ENCODE data around the gene CMBL.
"Not testable (repeated sequence)": the region's sequence is repeated elsewhere in the genome, so short reads cannot be mapped to it uniquely, and the experiment has no call there.

The CMBL gene

GRCh38 chr5:10310066-10310779, 2.5 kb upstream of the CMBL start:
- DNase-seq = peak; percentile 96

DNA sequence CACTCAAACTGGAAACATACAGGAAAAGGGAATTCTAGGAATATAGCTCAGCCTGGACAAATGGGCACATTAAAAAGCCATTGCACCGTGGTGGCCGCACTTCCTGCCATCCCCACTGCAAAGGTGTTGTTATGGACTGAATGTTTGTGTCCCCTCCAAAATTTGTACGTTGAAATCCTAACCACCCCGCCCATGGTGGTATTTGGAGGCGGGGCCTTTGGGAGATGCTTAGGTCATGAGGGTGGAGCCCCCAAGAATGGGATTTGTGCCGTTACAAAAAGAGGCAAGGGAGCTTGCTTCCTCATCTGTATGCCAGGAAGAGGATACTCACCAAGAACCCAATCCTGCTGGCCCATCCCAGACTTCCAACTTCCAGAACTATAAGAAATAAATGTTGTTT, 1.1 kb upstream of the CMBL start:
- DNase-seq = no peak

DNA sequence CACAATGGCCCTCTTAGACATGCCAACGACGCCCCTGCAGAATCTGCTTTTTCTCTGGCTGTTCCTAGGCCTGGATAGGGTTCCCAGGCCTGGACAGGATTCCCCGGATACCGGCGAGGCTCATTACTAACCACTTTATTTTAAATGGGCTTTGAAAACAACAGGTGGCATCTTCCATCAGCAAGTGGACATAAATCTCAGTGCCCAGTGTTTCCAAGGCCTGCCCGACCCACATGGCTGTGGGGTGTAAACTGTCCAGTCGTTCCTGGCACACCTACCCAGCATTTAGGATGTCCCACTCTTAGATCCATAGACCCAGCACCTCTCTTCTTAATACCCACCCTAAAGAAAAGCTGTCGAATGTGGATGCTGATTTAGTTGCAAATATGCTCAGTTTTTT, 896 bp downstream of the CMBL start:
- DNase-seq = no peak

- no peak for DNase-seq
These were observed 1.6 kb downstream of the CMBL start for GRCh38 chr5:10306114-10306513.

DNA sequence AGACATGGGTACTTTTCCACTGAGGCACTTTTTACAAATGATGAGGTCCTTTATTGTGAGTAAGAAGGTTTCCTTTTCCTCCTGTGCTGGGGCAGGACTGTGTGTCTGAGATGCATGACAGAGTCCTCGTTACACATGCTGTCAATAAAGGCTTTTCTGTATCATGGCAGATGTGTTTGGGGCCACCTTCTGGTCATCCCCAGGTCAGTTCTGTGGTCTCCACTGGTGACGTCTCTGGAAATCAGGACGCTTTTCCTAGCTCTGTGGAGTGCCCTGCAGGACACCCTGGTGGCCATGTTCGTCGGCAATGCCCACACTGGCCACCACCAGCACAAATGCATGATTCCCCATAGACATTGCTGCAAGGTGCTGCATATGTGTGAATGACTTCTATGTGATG, 2.8 kb downstream of the CMBL start:
- DNase-seq = peak; percentile 59

DNA sequence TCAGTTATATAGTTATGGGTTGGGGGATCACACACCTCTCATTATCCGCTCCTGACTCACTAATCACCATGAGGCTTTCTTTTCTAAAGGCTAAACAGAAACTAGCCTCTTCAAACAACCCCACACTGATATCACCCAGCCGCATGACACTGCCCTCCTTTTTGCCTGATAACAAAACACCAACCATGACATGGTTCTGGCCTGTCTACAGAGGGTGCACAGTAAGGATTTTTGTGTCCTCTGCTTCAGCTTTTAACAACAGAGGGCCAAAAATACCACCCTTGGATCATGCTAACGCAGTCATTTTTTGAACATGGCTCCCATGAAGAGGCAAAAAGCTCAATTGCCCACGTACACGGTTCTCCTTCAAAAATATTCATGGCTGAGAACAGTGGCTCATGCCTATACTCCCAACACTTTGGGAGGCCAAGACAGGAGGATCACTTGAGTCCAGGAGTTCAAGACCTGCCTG, 4.0 kb downstream of the CMBL start:
- no peak for DNase-seq

GRCh38 chr5:10303201-10303600, 4.5 kb downstream of the CMBL start:
- no peak for DNase-seq

- DNase-seq = peak; percentile 57
These were observed 5.7 kb downstream of the CMBL start for GRCh38 chr5:10301842-10302610.

DNA sequence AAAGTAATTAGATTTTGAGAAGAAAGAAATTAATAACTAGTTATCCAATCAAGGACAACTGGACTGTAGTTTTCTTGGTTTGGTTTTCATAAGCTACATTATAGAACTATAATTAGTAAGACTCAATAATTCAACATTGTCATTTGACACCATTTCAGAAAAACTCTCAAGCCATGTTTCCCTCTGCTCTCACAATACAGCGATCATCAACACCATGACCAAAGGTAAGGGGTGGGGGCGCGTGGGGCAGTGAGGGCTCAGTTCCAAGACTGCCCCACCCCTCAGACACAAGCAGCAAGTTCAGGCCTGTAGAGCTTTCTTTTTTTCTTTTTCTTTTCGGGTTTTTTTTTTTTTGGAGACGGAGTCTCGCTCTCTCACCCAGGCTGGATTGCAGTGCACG, 6.4 kb downstream of the CMBL start:
- DNase-seq = no peak

- no peak for DNase-seq
These were observed 7.5 kb downstream of the CMBL start for GRCh38 chr5:10300246-10300645.

DNA sequence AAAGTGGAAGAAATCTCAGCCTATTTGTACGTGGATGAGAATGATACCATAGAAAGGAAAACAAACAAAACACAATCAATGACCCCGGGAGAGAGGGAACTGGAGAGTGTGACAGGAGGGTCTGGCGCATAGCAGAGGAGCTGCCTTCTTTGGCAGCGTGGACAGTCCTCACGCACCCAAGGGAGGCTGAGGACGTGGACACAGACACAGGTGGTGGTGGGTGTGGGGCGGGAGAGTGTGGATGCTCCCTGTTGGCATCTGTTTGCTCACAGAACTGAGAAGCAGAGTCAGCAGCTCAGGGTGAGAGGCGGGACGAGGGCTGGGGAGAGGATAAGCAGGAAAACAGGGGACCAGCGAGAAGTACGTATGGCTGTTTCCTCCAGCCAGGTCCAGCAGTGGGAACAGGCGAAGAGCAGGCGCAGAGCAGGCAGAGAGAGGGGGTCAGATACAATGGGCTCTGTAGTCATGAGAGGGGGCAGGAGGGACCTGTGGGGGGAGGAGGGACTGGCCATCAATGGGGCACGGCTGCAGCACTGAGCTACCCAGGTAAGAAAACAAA, 10.0 kb downstream of the CMBL start:
- no peak for DNase-seq

DNA sequence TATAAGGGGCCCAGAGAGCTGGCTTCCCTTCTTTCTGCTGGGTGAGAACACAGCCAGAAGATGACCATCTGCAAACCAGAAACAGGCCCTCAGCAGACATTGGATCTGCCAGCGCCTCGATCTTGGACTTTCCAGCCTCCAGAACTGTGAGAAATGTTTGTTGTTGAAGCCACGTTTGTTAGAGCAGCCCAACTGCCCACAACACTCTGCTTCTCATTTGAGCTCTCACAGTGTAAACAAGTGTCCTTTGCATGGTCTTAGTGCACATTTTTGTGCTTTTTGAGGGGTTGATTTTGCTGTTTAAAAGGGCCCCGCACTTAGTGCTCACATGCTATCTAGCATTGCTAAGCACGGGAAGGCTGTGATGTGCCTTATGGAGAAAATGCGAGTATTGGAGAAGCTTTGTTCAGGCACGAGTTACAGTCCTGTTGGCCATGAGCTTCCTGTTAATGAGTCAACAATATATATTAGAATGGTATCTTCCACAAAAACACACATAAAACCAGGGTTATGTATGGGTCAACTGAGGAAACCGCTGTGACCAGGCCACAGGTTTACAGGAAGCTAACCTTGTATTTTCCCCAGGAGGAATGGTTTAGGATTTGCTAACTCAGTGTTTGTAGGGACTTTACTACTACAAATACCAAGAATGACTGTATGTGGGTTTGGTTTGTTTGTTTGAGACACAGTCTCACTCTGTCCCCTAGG, 11.9 kb downstream of the CMBL start:
- no peak for DNase-seq

DNA sequence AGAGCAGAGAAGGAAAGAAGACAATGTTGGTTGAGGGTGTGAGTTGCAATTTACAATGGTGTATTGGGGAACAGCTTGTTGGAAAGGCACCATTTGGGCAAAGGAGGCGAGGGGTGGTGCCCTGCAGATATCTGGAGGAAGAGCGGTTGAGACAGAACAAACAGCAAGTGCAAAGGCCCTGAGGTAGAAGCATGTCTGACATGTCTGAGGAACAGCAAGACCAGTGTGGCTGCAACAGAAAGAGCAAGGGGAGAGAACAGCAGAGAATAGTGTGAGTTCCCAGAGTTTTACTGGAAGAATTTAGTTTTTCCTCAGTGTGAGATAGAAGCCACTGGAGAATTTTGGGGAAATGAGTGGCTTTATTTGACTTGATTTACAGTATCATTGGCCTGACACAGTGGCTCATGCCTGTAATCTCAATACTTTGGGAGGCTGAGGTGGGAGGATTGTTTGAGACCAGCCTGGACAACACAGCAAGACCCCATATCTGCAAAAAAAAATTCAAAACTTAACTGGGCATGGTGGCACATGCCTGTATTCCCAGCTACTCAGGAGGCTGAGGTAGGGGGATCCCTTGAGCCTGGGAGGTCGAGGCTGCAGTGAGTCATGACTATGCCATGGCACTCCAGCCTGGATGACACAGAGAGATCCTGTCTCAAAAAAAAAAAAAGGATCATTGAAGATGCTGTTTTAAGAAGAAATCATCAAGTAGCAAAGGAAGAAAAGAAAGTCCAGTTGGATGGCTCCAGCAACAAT, 13.6 kb downstream of the CMBL start:
- DNase-seq = no peak

DNA sequence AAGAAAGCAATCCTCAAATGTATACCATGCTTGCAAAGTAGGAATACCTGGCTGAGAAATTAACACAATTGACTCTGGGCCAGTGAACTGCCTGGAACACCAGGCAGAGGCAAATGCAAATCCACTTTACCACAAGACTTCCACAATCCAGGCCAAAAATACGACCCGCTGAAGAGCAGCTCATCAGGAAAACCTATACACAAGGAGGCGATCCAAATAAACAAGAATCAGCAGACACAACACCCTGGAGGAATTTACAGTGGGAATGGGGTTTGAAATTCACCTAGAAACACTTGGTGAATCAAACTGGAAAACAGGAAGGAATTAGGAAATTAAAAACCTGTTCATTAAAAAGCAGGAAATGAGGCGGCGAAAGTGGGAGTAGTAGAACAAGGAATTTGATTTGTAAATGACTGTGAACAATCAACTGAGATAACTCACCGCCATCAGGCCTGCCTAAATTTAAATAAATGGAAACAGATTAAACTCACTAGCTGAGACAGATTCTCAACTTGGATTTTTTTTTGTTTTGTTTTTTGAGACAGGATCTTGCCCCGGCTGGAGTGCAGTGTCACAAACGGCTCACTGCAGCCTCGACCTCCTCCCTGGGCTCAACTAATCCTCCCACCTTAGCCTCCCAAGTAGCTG, 15.9 kb downstream of the CMBL start:
- DNase-seq = no peak

- no peak for DNase-seq
These were observed 17.3 kb downstream of the CMBL start for GRCh38 chr5:10290438-10290837.

GRCh38 chr5:10289991-10290390, 17.7 kb downstream of the CMBL start:
- no peak for DNase-seq

DNA sequence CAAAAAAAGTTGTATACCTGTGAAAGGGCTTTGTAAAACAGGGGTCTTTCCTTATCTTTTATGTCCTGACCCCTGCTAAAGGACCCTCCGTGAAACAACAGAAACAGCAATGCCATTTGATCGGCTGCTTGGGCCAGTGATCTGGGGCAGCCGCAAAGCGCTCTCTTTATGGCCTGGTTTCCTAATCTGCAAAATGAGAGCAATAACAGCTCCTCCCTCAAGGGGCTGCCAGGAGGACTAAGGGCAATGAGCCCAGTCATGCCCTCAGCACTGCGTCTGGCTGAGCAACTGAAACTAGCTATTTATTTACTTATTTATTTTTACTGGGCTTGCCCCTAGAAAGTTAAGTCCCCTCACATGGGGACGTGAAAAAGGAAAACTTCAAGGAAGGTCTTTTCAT, 18.3 kb downstream of the CMBL start:
- DNase-seq = no peak

- no peak for DNase-seq
These were observed 19.0 kb downstream of the CMBL start for GRCh38 chr5:10288592-10289219.

DNA sequence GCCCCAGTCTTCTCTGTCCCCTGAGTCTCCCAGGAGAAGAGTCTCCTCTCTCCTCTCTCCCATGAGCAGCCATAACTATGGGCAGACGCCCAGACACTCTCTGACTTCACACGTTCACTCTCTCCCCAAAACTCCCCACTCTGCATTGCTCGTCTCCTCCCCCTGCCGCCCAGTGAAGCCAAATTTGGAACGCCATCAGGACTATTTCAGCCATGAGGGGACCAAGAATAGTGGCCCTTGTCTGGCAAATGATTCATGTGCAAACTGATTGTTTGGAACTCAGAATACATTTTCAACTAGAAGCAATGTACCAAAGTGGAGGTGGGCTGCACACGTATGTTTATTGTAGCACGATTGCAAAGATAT, 20.9 kb downstream of the CMBL start:
- DNase-seq = no peak

- no peak for DNase-seq
These were observed 21.4 kb downstream of the CMBL start for GRCh38 chr5:10286162-10286861.

GRCh38 chr5:10285362-10285761, 22.3 kb downstream of the CMBL start:
- DNase-seq = not testable (repeated sequence)
